Measurements from ENCODE around the gene BLVRA.

- TF ChIP-seq, protein P1, sequence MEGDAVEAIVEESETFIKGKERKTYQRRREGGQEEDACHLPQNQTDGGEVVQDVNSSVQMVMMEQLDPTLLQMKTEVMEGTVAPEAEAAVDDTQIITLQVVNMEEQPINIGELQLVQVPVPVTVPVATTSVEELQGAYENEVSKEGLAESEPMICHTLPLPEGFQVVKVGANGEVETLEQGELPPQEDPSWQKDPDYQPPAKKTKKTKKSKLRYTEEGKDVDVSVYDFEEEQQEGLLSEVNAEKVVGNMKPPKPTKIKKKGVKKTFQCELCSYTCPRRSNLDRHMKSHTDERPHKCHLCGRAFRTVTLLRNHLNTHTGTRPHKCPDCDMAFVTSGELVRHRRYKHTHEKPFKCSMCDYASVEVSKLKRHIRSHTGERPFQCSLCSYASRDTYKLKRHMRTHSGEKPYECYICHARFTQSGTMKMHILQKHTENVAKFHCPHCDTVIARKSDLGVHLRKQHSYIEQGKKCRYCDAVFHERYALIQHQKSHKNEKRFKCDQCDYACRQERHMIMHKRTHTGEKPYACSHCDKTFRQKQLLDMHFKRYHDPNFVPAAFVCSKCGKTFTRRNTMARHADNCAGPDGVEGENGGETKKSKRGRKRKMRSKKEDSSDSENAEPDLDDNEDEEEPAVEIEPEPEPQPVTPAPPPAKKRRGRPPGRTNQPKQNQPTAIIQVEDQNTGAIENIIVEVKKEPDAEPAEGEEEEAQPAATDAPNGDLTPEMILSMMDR (conservative IDR thresholded peaks at IDR 0.05 in 1 of 2, IDR thresholded peaks at IDR 0.05 in 1 of 2; ENCODE audit: low read depth in 1 of 2, low read length in 2 of 2), result no peak
- TF ChIP-seq EZH2 (IDR thresholded peaks at IDR 0.05; ENCODE audit: low read length, missing control alignments), result no peak
These were observed 31.5 kb downstream of the BLVRA start for GRCh38 chr7:43790006-43790405.
